PFSK-1 (cell line): Measurements from ENCODE around the gene FRMD4A.

Source experiments
- POLR2AphosphoS5 ChIP-seq: IDR thresholded peaks from 2 replicates; pipeline ENCODE4 v1.6.1; 2012; ENCODE audit warnings: low read depth, mild to moderate bottlenecking, control low read depth, low read length, moderate library complexity
- REST ChIP-seq, 2 experiments: IDR thresholded peaks; 2 replicates each; pipeline versions ENCODE4 v1.6.1 to v1.8.0; 2011 to 2012; ENCODE audit warnings: low read depth in 2 of 2, low read length in 2 of 2, control low read depth in 1 of 2, inconsistent platforms in 1 of 2, mild to moderate bottlenecking in 1 of 2, moderate library complexity in 1 of 2; ENCODE audit not compliant: insufficient read depth in 1 of 2
- SIN3A ChIP-seq: IDR thresholded peaks from 2 replicates; pipeline ENCODE4 v1.6.1; 2012; ENCODE audit warnings: mild to moderate bottlenecking, low read length, moderate library complexity, borderline replicate concordance; ENCODE audit not compliant: insufficient read depth
- TAF1 ChIP-seq: IDR thresholded peaks from 2 replicates; pipeline ENCODE4 v1.6.1; 2012; ENCODE audit warnings: low read length, control low read depth, borderline replicate concordance; ENCODE audit not compliant: insufficient read depth

GRCh38 chr10:13721486-13721885 is 609.2 kb downstream of the FRMD4A start:
- TF ChIP-seq REST (IDR thresholded peaks at IDR 0.05; ENCODE audit: insufficient read depth in 1 of 2, low read depth in 2 of 2, low read length in 2 of 2) (no peak), POLR2AphosphoS5 (no peak), TAF1 (no peak), SIN3A (no peak)
